ENCODE data around the gene ARMH3.
A peak's percentile ranks its signal among the peaks of the same experiment; 100 is the strongest.
"Not testable (repeated sequence)": the region's sequence is repeated elsewhere in the genome, so short reads cannot be mapped to it uniquely, and the experiment has no call there.

Gene ARMH3

DNA sequence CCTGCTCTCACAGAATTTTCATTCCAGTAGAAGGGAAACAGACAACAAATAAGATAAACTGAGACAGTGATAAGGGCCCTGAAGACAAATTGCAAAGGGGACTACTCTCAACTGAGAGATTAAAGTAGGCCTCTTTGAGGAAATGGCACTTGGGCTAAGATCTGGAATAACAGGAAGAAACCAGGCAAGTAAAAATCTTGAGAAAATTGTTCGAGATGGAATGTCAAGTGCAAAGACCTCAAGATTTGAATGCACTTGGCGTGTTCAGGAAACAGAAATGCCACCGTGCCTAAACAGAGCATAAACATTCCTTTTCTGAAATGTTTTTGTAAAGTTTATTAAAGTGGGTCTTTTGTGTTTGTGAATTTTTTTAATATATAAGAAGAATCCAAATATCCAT is 10.7 kb downstream of the ARMH3 start:
- no peak for DNase-seq

DNA sequence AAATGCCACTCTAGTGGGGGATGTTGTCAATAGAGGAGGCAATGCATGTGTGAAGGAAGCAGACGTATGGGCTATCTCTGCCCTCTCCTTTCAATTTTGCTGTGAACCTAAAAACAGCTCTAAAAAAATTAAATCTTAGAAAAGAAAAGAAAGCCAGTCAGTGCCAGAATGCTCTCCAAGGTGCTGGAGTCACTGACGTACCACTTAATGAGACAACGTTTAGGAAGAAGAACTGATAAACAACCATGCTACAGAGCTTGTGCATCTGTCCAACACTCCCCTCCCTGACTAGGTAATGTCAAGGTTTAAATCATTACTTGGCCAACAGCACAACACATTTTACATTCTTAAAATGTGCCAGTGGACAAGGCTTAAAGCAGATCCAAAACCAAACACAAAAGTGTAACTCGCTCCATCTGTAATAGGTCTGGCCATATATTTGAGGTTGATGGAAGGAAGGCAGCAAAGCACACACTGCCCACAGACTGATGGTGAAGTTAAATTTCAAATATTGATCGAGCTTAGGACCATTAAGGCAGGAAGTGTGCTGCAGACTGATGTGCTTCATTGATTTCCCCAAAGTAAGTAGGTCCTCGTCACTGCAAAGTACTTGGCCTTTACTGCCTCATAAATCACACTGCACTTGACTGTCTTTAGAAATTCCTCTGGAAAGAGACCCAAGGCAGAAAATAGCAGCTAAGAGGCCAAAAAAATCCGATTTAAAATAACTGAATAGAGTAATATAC is 15.5 kb downstream of the ARMH3 start:
- DNase-seq, result no peak

DNA sequence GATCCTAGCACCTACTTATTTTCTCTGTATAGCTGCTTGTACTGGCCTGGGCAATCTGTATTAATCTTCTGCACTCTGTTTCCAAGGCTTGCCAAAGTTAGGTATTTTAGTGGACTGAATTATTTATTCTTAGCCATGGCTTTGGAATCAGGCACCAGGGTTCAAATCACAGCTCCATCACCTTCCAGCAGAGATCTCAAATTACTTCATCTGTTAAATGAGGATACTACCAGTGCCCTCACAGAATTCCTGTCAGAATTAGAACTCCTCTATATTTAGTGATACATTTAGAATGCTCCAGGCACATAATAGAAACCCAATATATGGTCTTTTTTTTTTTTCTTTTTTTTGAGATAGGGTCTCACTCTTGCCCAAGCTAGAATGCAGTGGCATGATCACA is 17.6 kb downstream of the ARMH3 start:
- no peak for DNase-seq

DNA sequence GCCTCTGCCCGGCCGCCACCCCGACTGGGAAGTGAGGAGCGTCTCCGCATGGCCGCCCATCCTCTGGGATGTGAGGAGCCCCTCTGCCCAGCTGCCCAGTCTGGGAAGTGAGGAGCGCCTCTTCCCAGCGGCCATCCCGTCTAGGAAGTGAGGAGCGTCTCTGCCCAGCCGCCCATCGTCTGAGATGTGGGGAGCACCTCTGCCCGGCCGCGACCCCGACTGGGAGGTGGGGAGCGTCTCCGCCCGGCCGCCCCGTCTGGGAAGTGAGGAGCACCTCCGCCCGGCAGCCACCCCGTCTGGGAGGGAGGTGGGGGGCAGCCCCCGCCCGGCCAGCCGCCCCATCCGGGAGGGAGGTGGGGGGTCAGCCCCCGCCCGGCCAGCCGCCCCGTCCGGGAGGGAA is 20.2 kb downstream of the ARMH3 start:
- not testable (repeated sequence) for DNase-seq

DNA sequence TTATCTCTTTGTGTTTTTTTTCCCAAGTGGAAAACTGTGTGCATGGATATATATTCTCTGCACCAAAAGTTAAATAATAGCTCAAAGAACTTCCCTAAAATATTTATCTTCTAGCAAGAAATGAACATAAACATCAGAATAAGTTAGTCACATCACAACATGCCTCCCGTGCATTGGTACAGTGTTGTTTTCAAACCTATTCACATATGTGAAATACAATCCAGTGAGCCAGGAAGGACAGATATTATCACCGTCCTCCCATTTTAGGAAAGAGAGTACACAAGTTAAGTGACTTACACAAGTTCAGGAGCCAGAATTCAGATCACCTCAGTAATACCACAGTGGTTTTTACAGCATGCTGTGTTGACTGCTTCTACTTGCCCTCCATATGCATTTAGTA is 22.2 kb downstream of the ARMH3 start:
- no peak for DNase-seq

DNA sequence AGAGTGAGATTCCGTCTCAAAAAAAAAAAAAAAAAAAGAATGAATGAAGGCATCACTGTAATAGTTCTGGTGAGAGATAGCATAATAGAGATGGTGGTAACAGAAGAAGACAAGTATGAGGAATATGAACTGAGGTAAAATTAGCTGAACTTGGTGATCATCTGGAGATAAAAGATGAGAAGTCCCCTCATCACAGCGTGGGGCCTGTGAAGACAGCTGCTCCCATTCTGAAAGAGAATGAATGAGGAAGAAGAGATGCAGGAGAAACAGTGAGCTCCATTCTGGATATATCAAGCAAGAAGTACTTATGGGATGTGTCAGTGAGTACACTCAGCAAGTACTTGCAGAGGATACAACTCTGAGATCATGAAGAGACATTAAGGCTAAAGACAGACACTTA is 28.7 kb downstream of the ARMH3 start:
- DNase-seq, result no peak

DNA sequence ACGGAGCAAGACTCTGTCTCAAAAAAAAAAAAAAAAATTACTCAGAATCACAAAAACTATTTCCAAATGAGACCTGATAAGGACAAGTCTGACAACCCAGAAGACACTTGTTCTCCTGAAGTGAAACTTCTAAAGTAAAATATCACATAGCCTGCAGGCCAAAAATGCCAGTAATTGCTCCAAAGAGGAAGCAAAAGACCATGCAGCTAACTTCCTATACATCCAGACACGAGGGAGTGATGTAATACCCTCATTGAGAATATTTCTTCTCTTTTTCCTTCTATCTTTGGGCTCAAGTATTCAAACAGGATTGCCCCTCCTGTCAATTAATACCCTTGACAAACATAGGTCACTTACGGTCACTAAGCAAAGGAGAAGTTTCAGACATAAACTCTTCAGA is 31.2 kb downstream of the ARMH3 start:
- no peak for DNase-seq

DNA sequence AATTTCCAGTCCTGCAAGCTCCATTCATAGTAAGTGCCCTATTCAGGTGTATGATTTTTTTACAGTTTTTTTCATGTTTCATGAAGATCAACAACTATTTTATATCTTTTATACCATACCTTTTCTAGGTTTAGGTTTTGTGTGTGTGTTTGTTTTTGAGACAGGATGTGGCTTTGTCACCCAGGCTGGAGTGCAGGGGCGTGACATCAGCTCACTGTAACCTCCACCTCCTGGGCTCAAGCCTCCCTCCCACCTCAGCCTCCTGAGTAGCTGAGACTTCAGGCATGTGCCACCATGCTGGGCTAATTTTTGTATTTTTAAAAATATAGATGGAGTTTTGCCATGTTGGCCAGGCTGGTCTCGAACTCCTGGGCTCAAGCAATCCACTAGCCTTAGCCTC is 35.0 kb downstream of the ARMH3 start:
- no peak for DNase-seq

DNA sequence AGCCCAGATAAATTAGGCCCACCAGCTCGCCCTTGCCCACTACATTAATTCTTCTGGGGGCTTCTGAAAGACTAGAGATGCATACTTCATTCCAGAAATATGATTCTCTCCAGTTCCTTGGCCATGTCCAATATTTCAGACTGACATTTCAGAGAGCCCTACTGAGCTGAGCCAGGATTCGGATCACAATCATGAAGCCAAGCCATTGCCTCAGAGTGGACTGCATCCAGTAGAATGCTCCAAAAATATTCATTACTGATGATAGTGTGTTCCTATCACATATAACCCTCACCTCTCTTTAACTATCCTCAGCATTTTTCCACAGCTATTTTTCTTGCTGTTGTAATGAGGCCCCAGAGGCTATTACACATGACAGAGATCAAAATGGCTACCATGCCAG is 38.7 kb downstream of the ARMH3 start:
- no peak for DNase-seq

DNA sequence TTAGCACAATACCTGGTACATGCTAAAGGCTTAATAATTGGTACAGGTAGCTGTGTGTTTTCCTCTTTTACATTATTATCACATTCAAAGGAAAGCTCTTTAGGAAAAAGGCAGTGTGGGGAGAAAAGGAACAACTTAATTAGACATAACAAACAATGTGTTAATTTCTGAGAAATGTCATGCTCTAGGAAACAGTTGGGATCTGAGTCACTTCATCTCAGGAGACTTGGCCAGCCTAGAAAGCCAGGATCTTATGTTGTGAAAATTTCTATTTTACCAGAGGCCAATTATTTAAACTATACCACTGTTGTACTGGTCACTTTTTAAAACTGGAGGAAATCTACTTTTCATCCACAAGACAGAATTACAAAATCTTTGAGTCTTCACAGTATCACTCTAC is 39.6 kb downstream of the ARMH3 start:
- DNase-seq, result no peak

DNA sequence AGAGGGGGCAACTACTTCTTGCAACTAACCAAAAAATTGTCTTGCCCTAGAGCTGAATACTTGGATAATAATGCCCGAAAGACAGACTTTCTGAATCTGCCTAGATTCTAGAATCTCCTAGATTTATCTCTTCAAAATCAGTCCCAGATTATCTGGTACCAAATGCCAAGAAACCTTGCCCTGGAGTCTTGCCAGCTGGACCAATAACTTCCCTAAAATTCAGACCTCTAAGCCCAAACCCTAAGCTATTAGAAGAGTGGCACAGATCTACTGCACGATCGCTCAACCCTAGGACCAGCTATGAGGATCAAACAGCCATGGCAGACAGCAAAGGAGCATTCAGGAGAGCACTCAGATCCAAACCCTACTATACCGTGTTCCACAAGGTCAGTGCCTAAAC is 45.0 kb downstream of the ARMH3 start:
- DNase-seq, result no peak

DNA sequence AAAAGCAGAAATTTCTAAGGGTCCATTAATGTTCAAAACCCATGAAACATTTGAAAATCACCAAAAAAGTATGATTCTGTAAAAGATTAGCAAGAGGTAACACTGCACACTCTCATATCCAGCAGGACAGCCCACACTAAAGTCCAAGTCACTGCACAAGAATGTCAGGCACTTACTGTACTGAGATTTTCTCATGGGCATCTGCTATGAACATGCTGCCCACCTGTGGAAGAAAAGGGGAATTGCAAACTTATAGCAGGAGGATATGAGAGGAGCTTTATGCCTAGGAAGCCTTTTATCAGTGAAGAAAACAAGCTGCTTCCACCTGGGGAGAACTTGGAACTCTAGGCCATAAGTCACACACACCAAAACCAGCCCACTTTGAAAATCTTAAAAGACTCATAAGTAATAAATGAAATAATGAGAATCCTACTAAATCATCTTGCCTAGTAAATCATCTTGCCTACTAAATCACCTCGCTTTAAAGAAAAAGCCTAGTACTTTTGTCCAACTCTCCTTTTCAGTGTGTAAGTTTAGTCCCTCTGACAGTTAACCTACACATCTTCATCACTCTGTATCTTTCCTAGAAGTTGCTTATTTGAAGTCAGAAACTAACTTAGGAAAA is 46.1 kb downstream of the ARMH3 start:
- DNase-seq, result peak; percentile 17

DNA sequence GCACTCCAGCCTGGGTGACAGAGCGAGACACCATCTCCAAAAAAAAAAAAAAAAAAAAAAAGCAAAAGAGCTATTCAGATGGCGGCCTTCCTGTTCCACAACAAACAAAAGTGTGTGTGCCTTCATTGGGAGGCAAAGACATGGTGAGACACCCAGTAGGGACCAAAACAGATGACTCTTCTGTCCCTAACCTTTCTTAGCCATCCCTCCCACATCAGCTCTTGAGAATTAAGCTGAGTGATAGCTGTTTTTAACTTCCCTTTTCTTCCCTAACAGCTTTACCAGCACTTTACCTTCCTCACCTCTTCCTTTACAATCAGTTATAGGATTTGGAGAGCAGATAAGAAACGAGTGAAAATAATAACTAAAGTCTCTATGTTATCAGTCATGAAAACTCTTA is 48.2 kb downstream of the ARMH3 start:
- DNase-seq, result no peak

DNA sequence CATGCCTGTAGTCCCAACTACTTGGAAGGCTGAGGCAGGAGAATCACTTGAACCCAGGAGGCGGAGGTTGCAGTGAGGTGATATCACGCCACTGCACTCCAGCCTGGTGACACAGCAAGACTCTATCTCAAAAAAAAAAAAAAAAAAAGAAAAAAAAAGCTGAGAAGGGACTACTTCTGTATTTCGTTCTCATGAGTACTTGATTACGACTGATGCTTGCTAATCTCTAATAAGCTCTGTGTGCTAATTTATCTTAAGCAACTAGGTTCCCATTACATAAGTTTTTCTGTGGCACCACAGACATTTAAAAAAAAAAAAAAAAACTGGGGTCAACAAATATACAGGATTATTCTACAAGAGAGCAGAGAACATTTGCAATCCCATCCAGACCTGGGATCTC is 48.9 kb downstream of the ARMH3 start:
- not testable (repeated sequence) for DNase-seq

DNA sequence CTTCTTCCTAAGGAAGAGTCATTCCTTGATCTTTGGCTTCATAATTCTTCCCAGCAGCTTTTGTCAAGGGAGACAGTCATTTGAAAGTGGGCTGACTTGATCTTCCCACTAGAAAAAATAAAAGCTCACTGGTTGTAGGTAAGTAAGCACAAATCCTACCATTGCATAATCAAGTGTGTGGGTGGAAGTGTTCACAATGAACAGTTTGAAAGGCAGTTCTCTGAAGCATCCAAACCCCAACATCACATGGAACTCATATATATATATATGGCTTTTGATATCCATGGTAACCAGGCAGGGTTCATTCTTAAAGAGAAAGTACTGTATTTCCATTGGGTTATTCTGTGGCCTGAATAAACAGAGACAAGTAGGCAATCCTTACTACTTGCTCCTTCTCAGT is 51.6 kb downstream of the ARMH3 start:
- no peak for DNase-seq

DNA sequence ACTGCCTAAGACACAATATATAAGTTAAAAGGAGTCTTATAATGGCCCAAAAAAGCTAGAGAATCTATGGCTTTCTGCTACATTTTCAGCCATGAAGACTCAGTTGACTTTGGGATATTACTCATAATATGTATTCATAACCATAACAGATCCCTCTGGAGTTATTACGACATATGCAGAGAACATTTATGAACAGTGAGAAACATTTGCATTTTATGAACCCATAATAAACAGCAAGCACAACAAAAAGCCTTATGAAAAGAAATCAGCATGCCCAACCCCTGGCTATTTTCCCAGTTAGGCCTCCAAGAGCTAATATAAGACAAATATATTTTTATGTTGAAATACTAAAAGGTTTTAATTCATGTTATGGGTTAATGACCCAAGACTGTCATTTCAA is 52.4 kb downstream of the ARMH3 start:
- DNase-seq, result no peak

DNA sequence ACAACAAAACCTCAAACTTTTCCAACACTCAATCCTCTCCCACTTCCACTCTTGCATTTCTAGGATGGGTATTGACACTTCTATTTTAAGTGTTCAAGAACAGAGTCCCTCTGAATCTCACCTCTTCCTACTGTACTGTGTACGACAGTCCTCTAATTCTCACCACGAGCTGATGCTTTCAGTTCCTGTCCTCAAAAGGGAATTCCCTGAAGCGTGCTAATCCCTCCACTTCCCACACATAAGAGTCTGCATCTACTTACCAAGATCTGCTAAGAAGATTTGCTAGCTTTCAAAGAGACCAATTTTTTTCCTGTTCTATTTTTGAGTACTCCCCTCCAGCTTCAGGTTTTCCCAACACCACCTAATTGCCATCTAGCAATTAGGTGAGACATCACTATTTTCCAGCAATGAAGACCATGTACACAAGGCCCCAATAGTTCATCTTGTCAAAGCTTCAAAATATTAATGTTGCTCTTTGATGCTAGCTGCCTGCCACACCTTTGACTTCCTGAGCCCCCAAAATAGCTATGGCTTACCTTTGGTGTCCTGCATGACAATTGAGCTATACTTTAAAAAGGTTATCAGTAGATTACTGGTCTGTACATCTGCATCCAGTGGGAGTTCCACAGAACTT is 54.4 kb downstream of the ARMH3 start:
- DNase-seq, result no peak

DNA sequence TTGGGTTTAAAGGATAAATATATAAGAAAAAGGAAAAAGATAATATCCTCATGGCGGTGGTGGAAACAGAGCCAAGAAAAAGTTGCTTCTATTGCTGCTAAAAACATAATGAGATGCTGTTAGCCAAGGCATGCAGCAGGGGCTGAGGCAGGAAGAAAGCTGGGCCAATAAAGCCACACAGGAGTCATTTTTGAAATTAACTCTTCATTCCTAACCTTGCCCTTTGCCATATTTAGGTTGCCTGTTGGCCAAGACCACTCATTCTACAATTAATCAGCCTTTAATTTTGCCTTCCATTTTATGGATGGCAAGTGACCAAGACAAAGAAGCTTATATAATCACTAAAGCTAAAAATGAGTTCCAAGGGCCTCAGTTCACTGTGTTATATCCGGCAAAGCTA is 58.2 kb downstream of the ARMH3 start:
- no peak for DNase-seq

DNA sequence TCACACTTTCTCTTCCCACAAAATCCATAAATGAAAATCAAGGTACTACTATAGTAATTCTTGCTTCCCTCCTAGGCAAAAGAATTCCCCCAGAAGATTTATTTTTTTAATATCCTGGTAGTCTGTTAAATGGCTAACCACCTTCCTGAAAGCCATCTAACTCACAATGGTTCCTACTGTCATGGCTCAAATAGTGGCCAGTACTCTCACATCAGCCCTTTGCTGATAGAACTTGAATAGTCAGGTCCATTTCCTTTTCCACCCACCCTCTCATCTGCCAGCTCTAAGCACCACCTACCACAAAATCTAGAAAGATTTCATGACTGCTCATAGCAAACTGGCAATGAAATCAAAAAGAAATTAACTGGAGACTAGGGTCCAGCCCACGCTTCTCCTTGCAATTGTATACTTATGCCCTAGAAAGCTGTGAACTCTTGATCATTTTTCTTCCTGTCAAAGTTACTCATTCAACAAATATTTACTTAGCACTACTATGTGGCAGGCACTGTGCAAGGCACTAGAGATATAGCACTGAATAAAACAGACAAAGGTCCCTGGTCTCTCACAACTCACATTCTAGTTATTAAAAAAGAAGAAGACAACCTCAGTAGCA is 60.4 kb downstream of the ARMH3 start:
- no peak for DNase-seq

DNA sequence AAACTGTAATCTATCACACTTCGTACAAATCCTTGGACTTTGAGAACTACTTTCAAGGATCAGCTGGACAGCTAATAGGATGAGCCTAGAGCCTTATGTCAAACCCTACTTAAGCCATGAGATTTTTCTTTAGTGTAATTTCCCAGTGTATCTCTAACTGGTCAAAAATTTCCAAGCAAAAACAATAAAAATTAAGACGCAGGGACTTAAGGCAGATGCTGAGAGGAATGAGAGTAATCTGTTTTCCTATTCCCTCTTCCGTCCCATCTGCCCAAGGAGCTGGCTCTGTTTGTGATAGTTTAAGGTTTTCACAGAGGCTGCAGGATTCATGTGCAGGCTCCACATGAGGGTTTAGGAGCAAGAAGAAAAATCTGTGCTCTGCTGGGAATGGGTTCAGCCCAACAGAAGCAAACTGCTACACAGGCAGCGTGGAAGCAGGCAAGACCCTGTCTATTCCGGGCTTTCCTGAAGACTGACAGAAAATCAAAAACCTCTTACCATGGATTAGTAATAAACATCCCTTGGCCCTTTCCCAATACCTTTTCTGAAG is 62.2 kb downstream of the ARMH3 start:
- no peak for DNase-seq

DNA sequence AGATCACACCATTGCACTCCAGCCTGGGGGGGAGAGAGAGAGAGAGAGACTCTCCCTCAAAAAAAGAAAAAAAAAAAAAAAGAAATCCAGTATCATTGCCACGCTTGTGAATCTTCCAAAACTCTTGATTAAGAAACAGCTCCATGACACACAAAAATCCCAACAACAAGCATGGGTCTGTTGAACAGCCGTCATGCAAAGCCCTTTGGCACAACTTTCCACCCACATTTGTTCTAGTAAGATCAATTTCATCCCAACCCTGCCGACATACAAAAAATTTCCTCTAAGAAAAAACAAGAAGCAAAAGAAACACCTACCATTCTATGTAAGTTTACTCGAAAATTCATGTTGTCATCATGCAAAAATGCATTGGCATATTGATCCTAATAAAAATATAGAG is 62.8 kb downstream of the ARMH3 start:
- DNase-seq, result no peak

DNA sequence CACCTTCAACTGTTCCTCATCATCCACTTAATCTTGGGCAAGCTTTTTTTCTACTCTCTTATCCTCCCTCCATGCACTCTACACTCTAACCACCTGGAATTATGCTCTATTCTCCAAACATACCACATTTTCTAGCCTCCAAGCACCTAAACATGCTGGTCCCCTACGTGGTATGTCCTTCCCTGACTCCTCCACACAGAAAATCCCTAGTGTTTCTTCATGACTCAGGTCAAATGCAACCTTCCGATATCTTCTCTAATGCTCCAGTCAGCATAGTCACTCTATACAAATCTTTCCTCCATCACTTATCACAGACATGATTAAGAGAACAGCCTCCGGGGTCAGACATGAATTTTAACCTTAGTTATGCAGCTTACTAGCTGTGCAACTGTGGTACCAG is 68.8 kb downstream of the ARMH3 start:
- DNase-seq, result no peak

DNA sequence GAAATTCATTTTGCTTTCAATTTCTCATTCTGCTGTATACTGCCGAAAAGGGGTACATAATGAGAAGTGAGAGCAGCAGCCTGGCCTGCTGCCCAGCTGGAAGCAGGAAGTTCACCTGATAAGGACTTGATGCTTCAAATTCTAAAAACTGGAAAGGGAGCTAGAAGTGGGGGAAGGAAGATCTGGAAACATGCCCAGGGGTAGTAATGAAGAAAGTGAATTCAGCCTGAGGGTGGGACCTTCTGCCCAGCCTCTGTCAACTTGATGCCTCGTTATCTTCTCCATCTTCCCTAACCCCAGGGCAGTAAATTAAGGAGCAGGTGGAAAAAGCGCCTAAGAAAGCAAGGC is 69.4 kb downstream of the ARMH3 start:
- DNase-seq, result no peak

DNA sequence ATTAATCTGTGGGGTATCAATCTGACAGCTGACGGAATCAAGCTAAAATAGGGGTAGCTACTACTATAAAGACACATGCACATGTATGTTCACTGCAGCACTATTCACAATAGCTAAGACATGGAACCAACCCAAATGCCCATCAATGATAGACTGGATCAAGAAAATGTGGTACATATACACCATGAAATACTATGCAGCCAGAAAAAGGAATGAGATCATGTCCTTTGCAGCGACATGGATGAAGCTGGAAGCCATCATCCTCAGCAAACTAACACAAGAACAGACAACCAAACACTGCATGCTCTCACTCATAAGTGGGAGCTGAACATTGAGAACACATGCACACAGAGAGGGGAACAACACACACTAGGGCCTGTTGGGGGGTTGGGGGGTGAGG is 75.3 kb downstream of the ARMH3 start:
- DNase-seq, result not testable (repeated sequence)

All from NCI-H2171 (cell line).